Heart left ventricle (tissue), 13 donors: Measurements from ENCODE around the gene MAGOHB.

ENCODE experiments used
- POLR2A ChIP-seq, 2 donors: fragments of 450-650 bp; IDR thresholded peaks; one replicate each; pipeline ENCODE4 v1.6.1; 2017; ENCODE audit warnings: antibody characterized with exemption in 2 of 2, mild to moderate bottlenecking in 2 of 2, moderate library complexity in 2 of 2
- TF ChIP-seq, protein P1 (sequence below), 12 donors: fragments of 200-600 bp; sonication (generic) in 4 of 12; IDR thresholded peaks; one replicate each; pipeline versions ENCODE4 v1.5.0 to v1.8.0; 2018 to 2022; ENCODE audit warnings: antibody characterized with exemption in 12 of 12, mild to moderate bottlenecking in 5 of 12
- donor health status: ischemic (EF 13 %, LVEDD 7.1; RV severe dilation, severe dysfunction).
- donor health status: DM: no; HTN: yes; CAD: no.
- donor health status: DM: no; HTN: no; CAD: no.
- donor health status: ischemic (EF 25% LVEDD 6.9; RV normal size, moderate dysfunction).
- donor health status: ischemic (EF 25% LVEDD 5.7; RV mildly dilated, moderate dysfunction).
- donor health status: ischemic (EF 35%, LVEDD 5.7; RV mildly dilated, moderate dysfunction).
- donor health status: nonischemic (EF 11% LVEDD 7.7; RV severe dilation, severe dysfunction).
- donor health status: DM: yes; HTN: yes; CAD: no.
- donor health status: PGD.
- donor health status: ischemic (EF 29% LVEDD 5.4; RV normal size, mild dysfunction).
- donor health status: nonischemic (EF 23%, LVEDD 6.1; RV moderate dilation, normal function).

DNA sequence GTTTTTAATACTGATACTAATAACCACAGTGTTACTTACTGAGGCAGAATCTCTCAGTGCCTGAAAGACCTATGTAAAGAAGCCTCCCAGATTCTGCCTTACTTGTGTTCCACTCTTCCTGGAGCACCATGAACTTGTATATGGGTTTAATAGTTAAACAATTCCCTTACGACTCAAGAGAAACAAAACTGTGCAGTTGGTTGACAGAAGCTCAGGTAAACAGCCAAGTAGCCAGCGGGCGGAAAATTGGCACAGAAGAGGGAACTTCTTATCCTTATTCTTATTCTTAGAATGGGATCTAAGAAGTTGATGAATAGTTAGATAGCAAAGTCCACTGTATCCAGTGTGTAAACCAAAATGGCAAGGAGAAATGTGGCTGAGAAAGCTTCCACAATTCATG, 22.7 kb upstream of the MAGOHB start:
- TF ChIP-seq, protein P1, sequence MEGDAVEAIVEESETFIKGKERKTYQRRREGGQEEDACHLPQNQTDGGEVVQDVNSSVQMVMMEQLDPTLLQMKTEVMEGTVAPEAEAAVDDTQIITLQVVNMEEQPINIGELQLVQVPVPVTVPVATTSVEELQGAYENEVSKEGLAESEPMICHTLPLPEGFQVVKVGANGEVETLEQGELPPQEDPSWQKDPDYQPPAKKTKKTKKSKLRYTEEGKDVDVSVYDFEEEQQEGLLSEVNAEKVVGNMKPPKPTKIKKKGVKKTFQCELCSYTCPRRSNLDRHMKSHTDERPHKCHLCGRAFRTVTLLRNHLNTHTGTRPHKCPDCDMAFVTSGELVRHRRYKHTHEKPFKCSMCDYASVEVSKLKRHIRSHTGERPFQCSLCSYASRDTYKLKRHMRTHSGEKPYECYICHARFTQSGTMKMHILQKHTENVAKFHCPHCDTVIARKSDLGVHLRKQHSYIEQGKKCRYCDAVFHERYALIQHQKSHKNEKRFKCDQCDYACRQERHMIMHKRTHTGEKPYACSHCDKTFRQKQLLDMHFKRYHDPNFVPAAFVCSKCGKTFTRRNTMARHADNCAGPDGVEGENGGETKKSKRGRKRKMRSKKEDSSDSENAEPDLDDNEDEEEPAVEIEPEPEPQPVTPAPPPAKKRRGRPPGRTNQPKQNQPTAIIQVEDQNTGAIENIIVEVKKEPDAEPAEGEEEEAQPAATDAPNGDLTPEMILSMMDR (IDR thresholded peaks at IDR 0.05): no peak
- no peak for TF ChIP-seq POLR2A (IDR thresholded peaks at IDR 0.05)
